K562 (cell line): ENCODE results near the gene CCDC171. TPM values are rescaled to one million over a fixed set of nuclear protein-coding genes. Genes with fewer than 3 reads are reported as not detected.

Experiments used
- BHLHE40 ChIP-seq: IDR thresholded peaks from 2 replicates; pipeline ENCODE4 v1.6.1; 2011; ENCODE audit warnings: low read length, improper control_type of control experiment
- CTBP1 ChIP-seq: fragments of 450-650 bp; IDR thresholded peaks from 2 replicates; pipeline ENCODE4 v1.6.1; 2016; ENCODE audit warnings: borderline replicate concordance
- MCM3 ChIP-seq: fragments of 450-650 bp; IDR thresholded peaks from 2 replicates; pipeline ENCODE4 v1.6.1; 2016
- NR1H2 ChIP-seq: sonication (generic); formaldehyde crosslinking; IDR thresholded peaks from 2 replicates; pipeline ENCODE4 v1.4.0; 2020; ENCODE audit warnings: mild to moderate bottlenecking, missing genetic modification reagents
- POLR3G ChIP-seq: IDR thresholded peaks from 2 replicates; pipeline ENCODE4 v1.6.1; 2011; ENCODE audit not compliant: insufficient read length, insufficient replicate concordance; ENCODE audit errors: extremely low read depth
- RFX5 ChIP-seq: IDR thresholded peaks from 2 replicates; pipeline ENCODE4 v1.6.1; 2011; ENCODE audit warnings: low read depth, mild to moderate bottlenecking, improper control_type of control experiment, low read length
- TFAP4 ChIP-seq: sonication (generic); formaldehyde crosslinking; IDR thresholded peaks from 2 replicates; pipeline ENCODE4 v1.8.0; 2022; ENCODE audit warnings: missing genetic modification reagents, mild to moderate bottlenecking, moderate library complexity, borderline replicate concordance
- THAP7 ChIP-seq: fragments of 250-450 bp; sonication (Bioruptor Pico); IDR thresholded peaks from 2 replicates; pipeline ENCODE4 v1.5.0; 2021
- TSHZ1 ChIP-seq: fragments of 250-450 bp; sonication (Bioruptor Pico); IDR thresholded peaks from 2 replicates; pipeline ENCODE4 v1.4.0; 2020; ENCODE audit warnings: mild to moderate bottlenecking, moderate library complexity
- XRCC4 ChIP-seq: IDR thresholded peaks from one replicate; pipeline ENCODE4 v1.6.1; 2011; ENCODE audit not compliant: insufficient read depth, insufficient read length; ENCODE audit errors: extremely low read depth
- ZBTB7A ChIP-seq: IDR thresholded peaks from 2 replicates; pipeline ENCODE4 v1.6.1; 2011; ENCODE audit warnings: low read depth, mild to moderate bottlenecking, low read length, moderate library complexity, borderline replicate concordance; ENCODE audit not compliant: control insufficient read depth
- ZNF217 ChIP-seq: sonication (generic); formaldehyde crosslinking; IDR thresholded peaks from 2 replicates; pipeline ENCODE4 v1.8.0; 2022; ENCODE audit warnings: mild to moderate bottlenecking, missing genetic modification reagents
- ZNF395 ChIP-seq: fragments of 200-800 bp; sonication (Bioruptor generic); IDR thresholded peaks from 2 replicates; pipeline ENCODE4 v1.6.1; 2017; ENCODE audit warnings: missing genetic modification characterization, missing compliant biosample characterization
- ZNF551 ChIP-seq: fragments of 250-450 bp; sonication (Bioruptor Pico); IDR thresholded peaks from 2 replicates; pipeline ENCODE4 v1.5.0; 2021; ENCODE audit warnings: mild to moderate bottlenecking, moderate library complexity
- ZNF609 ChIP-seq: sonication (generic); formaldehyde crosslinking; IDR thresholded peaks from 2 replicates; pipeline ENCODE4 v1.8.1; 2023; ENCODE audit warnings: missing genetic modification reagents, mild to moderate bottlenecking, borderline replicate concordance
- polyA plus RNA-seq, 8 experiments: library from polyadenylated mRNA; depleted of rRNA in 4 of 8; stranded (reverse) in 5 of 8; unstranded in 3 of 8; fragments of >200 nt; fragmentation: Nextera tagmentation in 2 of 8; fragmentation: Illumina TruSeq in 1 of 8; extraction: Ambion mirVana in 2 of 8; extraction: Trizol in 1 of 8; gene quantifications; 2 replicates each; pipeline versions ENCODE4 v1.2.1 to v1.2.3, GENCODE V29; 2011 to 2014; ENCODE audit warnings: inconsistent platforms in 1 of 8, missing spikeins in 1 of 8
- total RNA-seq, 7 experiments: library from RNA; depleted of rRNA in 6 of 7; stranded (reverse); fragments of >200 nt in 6 of 7; fragmentation: Illumina TruSeq in 2 of 7; extraction: Trizol in 2 of 7; gene quantifications; 2 replicates each; pipeline versions ENCODE4 v1.2.1 to v1.2.3, GENCODE V29; 2011 to 2021; ENCODE audit warnings: low replicate concordance in 1 of 7

The CCDC171 gene
- total and polyA plus RNA-seq, 9 of the 15 experiments (the other 6 are each of a cell fraction or from before 2014, with no cell fraction given), result 0.08 to 3.8 (median 0.27) TPM

- TF ChIP-seq TFAP4 (CRISPR knock-in tag) (peak; percentile 10; the same call in 1 of the 2 replicates), ZNF551 (CRISPR knock-in tag) (no peak), XRCC4 (no peak), POLR3G (no peak), THAP7 (CRISPR knock-in tag) (no peak), ZNF609 (CRISPR knock-in tag) (no peak), MCM3 (no peak), CTBP1 (peak; percentile 27; the same call in 1 of the 2 replicates), NR1H2 (CRISPR knock-in tag) (no peak), RFX5 (no peak), ZNF395 (CRISPR knock-in tag) (no peak), BHLHE40 (0 out of 2 replicates have a peak, but pooled peaks have one; percentile 16), TSHZ1 (CRISPR knock-in tag) (no peak), ZBTB7A (no peak), ZNF217 (CRISPR knock-in tag) (no peak)
These were observed at the start of gene CCDC171 (continued) for GRCh38 chr9:15552636-15553527.
